Adipocyte (in vitro differentiated cells): Measurements from ENCODE around the gene ACYP1.

Source experiments
- DNase-seq: peaks from one replicate; pipeline ENCODE4 v3.0.0-alpha.2; 2015; ENCODE audit warnings: low read depth
- H3K27me3 ChIP-seq: replicated peaks from 2 replicates; pipeline ENCODE4 v1.7.0; 2013; ENCODE audit warnings: mild to moderate bottlenecking, low read length, moderate library complexity; ENCODE audit not compliant: control insufficient read depth, insufficient read depth
- H3K36me3 ChIP-seq: 2 replicates; pipeline ENCODE4 v1.7.0; 2013; ENCODE audit warnings: low read length, mild to moderate bottlenecking, moderate library complexity; ENCODE audit not compliant: control insufficient read depth, insufficient read depth, severe bottlenecking
- H3K4me1 ChIP-seq: 2 replicates; pipeline ENCODE4 v1.7.0; 2013; ENCODE audit warnings: mild to moderate bottlenecking, low read length, moderate library complexity; ENCODE audit not compliant: control insufficient read depth, insufficient read depth
- H3K4me3 ChIP-seq: 2 replicates; pipeline ENCODE4 v1.7.0; 2013; ENCODE audit warnings: mild to moderate bottlenecking, low read length, moderate library complexity
- H3K9ac ChIP-seq: 2 replicates; pipeline ENCODE4 v1.7.0; 2013; ENCODE audit warnings: mild to moderate bottlenecking, low read length, moderate library complexity
- H3K9me3 ChIP-seq: 2 replicates; pipeline ENCODE4 v1.7.0; 2013; ENCODE audit warnings: mild to moderate bottlenecking, low read length, moderate library complexity; ENCODE audit not compliant: control insufficient read depth

Gene ACYP1

DNA sequence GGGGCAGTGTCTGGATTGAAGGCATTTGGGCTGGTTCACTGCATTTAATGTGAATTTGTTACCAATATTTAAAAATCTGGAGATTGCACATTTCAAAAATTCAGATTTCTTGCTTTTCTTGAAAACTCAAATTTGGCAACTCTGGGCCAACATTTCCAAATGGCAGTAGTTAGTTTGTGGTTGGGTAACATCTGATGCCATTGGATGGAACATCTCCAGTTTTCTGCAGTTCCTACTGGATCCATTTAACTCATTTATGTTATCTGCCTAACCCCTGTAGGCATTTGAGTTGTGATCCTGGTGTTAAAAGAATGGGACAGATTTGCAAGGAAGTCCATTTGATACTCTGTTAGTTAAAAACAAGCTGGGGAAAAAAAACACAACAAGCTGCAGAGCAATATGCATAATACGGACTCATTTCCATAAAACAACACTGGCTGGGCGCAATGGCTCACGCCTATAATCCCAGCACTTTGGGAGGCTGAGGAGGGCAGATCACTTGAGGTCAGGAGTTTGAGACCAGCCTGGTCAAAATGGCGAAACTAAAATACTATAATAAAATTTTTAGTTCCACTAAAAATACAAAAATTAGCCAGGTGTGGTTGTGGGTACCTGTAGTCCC is 53.2 kb downstream of the ACYP1 start:
- H3K9me3 ChIP-seq: no peaks in the 10 kb centered on the region
- H3K36me3 ChIP-seq: peaks cover 53% of the 10 kb centered on the region
- peak overlapping the region; percentile 27 for H3K9ac ChIP-seq
- no peak overlapping the region for H3K4me3 ChIP-seq
- peaks cover 41% of the 10 kb centered on the region for H3K4me1 ChIP-seq
- H3K27me3 ChIP-seq: no peaks in the 10 kb centered on the region
- peak; percentile 70 for DNase-seq

- DNase-seq: no peak
- Histone ChIP-seq H3K36me3 (peaks cover 52% of the 10 kb centered on the region), H3K9me3 (no peaks in the 10 kb centered on the region), H3K27me3 (no peaks in the 10 kb centered on the region), H3K4me1 (peaks cover 43% of the 10 kb centered on the region), H3K4me3 (no peak overlapping the region), H3K9ac (no peak overlapping the region)
These were observed 54.6 kb downstream of the ACYP1 start for GRCh38 chr14:75009176-75009575.

GRCh38 chr14:75005357-75005756 is 58.5 kb downstream of the ACYP1 start:
- H3K9ac ChIP-seq: no peak overlapping the region
- H3K36me3 ChIP-seq: peaks cover 52% of the 10 kb centered on the region

DNA sequence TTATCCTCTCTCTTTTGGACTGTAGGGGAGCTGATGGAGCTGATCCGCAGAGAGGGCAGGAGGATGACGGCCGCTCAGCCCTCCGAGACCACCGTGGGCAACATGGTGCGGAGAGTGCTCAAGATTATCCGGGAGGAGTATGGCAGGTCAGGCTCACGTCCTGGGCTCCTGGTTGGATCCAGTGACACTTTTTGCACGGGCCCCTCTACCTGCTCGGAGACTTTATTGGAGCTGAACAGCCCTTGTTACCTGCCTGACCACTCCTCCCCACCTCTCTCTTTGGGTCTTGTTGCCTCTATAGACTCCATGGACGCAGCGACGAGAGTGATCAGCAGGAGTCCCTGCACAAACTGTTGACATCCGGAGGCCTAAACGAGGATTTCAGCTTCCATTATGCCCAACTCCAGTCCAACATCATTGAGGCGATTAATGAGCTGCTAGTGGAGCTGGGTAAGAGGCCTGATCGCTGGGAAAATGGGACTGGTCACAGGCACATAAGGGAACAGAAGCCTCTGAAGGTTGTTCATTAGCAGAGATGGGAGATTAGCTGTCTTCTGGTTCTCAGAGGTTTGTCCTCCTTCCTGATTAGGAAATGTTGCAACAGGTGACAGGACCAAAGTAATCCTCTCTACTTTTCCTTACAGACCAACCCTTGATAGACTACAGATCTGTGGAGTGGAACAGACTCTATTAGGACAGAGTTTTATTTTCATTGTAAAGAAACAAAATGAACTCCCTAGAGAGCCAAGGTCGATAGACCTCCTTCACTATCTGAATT is 60.4 kb downstream of the ACYP1 start:
- DNase-seq: peak; percentile 22
- Histone ChIP-seq H3K4me3 (peak overlapping the region; percentile 92), H3K9me3 (peaks cover 3% of the 10 kb centered on the region), H3K36me3 (peaks cover 35% of the 10 kb centered on the region), H3K27me3 (no peaks in the 10 kb centered on the region), H3K4me1 (peaks cover 10% of the 10 kb centered on the region), H3K9ac (peak overlapping the region; percentile 88)

More at GRCh38 chr14:75005357-75005756, 58.5 kb downstream of the ACYP1 start:
- H3K4me3 ChIP-seq: no peak overlapping the region
- no peak for DNase-seq
- H3K4me1 ChIP-seq: peaks cover 19% of the 10 kb centered on the region
- peaks cover 3% of the 10 kb centered on the region for H3K9me3 ChIP-seq
- no peaks in the 10 kb centered on the region for H3K27me3 ChIP-seq
